ENCODE data around the gene PCDH9. TPM values are rescaled to one million over a fixed set of nuclear protein-coding genes. Genes with fewer than 3 reads are reported as not detected.

PCDH9 gene
- polyA plus RNA-seq, 3 donors: 0.03 TPM; not detected in 1

DNA sequence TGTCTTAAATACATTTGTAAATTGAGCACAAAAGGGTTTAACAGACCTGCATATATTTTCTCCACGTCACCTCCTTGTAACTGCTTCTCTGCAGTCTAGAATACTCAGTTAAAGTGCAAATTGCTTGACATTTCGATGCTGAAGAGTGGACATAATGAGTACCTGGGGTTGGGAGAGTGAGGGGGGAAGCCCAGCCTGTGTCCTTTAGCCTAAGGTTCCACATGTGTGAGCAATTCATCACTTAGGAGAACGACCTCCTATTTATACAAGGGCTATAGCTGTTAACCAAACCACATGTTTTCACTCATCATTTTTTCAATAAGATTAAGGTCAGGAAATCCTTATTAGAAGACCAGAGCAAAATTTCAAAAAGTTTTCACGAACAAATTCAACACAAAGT, 29.5 kb downstream of the PCDH9 start:
- Histone ChIP-seq H3K9me3 (replicated peaks in 1 of 2; ENCODE audit: control insufficient read depth in 1 of 2, insufficient read depth in 1 of 2, low read length in 2 of 2) (no peaks in the 10 kb centered on the region), H3K36me3 (replicated peaks in 1 of 2; ENCODE audit: control insufficient read depth in 1 of 2, insufficient read depth in 2 of 2, low read length in 2 of 2) (no peaks in the 10 kb centered on the region), H3K79me2 (ENCODE audit: insufficient read depth, low read length) (no peaks in the 10 kb centered on the region), H3K4me3 (replicated peaks in 1 of 3; ENCODE audit: low read depth in 2 of 3, low read length in 3 of 3) (no peak overlapping the region), H3K4me2 (replicated peaks; ENCODE audit: extremely low read depth, low read length, poor library complexity, severe bottlenecking) (no peak overlapping the region), H3K4me1 (ENCODE audit: control insufficient read depth in 1 of 2, insufficient read depth in 2 of 2, low read length in 2 of 2) (no peaks in the 10 kb centered on the region), H3K9ac (ENCODE audit: insufficient read depth, low read length, poor library complexity, severe bottlenecking) (no peak overlapping the region), H3K27me3 (ENCODE audit: control insufficient read depth in 2 of 2, insufficient read depth in 2 of 2, low read length in 2 of 2) (no peaks in the 10 kb centered on the region), H2AFZ (ENCODE audit: insufficient read depth, low read depth, low read length, poor library complexity, severe bottlenecking) (no peak overlapping the region), H3K27ac (ENCODE audit: low read depth in 1 of 2, low read length in 2 of 2) (no peak overlapping the region), H4K20me1 (ENCODE audit: insufficient read depth, low read length) (no peaks in the 10 kb centered on the region)
- Mint-ChIP-seq H3K9me3 (no peaks in the 10 kb centered on the region), H3K4me1 (no peaks in the 10 kb centered on the region), H3K4me3 (no peak overlapping the region), H3K36me3 (no peaks in the 10 kb centered on the region), H3K27me3 (ENCODE audit: low read depth in 3 of 3) (no peaks in the 10 kb centered on the region), H3K27ac (no peak overlapping the region)
- WGBS (ENCODE audit: insufficient coverage): no CpG with 5 or more reads among the region's 4 CpGs
- DNase-seq: no peak
- intact Hi-C loops (cut with micrococcal nuclease): no loop called here
- no peak for TF ChIP-seq CTCF (IDR thresholded peaks at IDR 0.05)

DNA sequence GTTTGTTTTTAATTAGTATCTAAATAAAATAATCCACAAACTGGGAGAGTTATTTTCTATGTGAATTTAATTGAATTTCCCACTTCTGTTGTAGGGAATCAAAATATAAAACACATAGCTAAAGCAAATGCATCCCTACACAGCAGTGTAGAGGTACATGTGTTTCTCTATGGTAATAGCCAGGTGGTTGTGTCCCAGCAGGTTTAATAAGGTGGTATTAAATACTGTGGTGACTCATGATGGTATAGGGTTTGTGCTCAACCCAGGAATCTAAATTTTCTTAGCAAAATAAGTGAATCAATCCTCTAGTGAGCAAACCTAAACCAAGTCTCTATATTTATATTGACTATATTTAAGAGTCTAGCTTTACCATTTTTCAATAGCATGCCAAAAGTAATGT, 30.0 kb downstream of the PCDH9 start:
- TF ChIP-seq CTCF (IDR thresholded peaks at IDR 0.05): no peak
- no peak overlapping the region for H2AFZ ChIP-seq (ENCODE audit: insufficient read depth, low read depth, low read length, poor library complexity, severe bottlenecking)

More for the DNA sequence above, 30.0 kb downstream of the PCDH9 start:
- Mint-ChIP-seq H3K36me3 (no peaks in the 10 kb centered on the region), H3K4me3 (no peak overlapping the region), H3K9me3 (peaks cover 0 to 2% (median 0%) of the 10 kb centered on the region in 7 donors), H3K27me3 (ENCODE audit: low read depth in 3 of 3) (no peaks in the 10 kb centered on the region), H3K27ac (no peak overlapping the region), H3K4me1 (no peaks in the 10 kb centered on the region)
- H3K9me3 ChIP-seq (replicated peaks in 1 of 2; ENCODE audit: control insufficient read depth in 1 of 2, insufficient read depth in 1 of 2, low read length in 2 of 2): no peaks in the 10 kb centered on the region
- H3K9ac ChIP-seq (ENCODE audit: insufficient read depth, low read length, poor library complexity, severe bottlenecking): no peak overlapping the region
- intact Hi-C loops (cut with micrococcal nuclease): no loop called here
- no peak overlapping the region for H3K27ac ChIP-seq (ENCODE audit: low read depth in 1 of 2, low read length in 2 of 2)
- no peaks in the 10 kb centered on the region for H3K27me3 ChIP-seq (ENCODE audit: control insufficient read depth in 2 of 2, insufficient read depth in 2 of 2, low read length in 2 of 2)
- no peaks in the 10 kb centered on the region for H3K79me2 ChIP-seq (ENCODE audit: insufficient read depth, low read length)
- no peaks in the 10 kb centered on the region for H3K4me1 ChIP-seq (ENCODE audit: control insufficient read depth in 1 of 2, insufficient read depth in 2 of 2, low read length in 2 of 2)
- H4K20me1 ChIP-seq (ENCODE audit: insufficient read depth, low read length): no peaks in the 10 kb centered on the region
- no peak overlapping the region for H3K4me2 ChIP-seq (replicated peaks; ENCODE audit: extremely low read depth, low read length, poor library complexity, severe bottlenecking)
- no peak overlapping the region for H3K4me3 ChIP-seq (replicated peaks in 1 of 3; ENCODE audit: low read depth in 2 of 3, low read length in 3 of 3)
- DNase-seq: no peak
- no peaks in the 10 kb centered on the region for H3K36me3 ChIP-seq (replicated peaks in 1 of 2; ENCODE audit: control insufficient read depth in 1 of 2, insufficient read depth in 2 of 2, low read length in 2 of 2)
